HepG2 (cell line): ENCODE results near the gene RTBDN. TPM values are rescaled to one million over a fixed set of nuclear protein-coding genes. Genes with fewer than 3 reads are reported as not detected.

Experiments used
- ATF2 ChIP-seq: sonication (generic); formaldehyde crosslinking; IDR thresholded peaks from 2 replicates; pipeline ENCODE4 v1.4.0; 2020; ENCODE audit warnings: missing genetic modification reagents
- GFI1 ChIP-seq: sonication (generic); formaldehyde crosslinking; IDR thresholded peaks from 2 replicates; pipeline ENCODE4 v1.5.0; 2020; ENCODE audit warnings: missing genetic modification reagents, mild to moderate bottlenecking, borderline replicate concordance
- RBM39 ChIP-seq: fragments of 200-400 bp; formaldehyde crosslinking; IDR thresholded peaks from one replicate; pipeline ENCODE4 v1.6.1; 2018; ENCODE audit warnings: antibody characterized with exemption, mild to moderate bottlenecking, low read depth, low read length; ENCODE audit not compliant: poor library complexity, severe bottlenecking
- SALL2 ChIP-seq: sonication (generic); formaldehyde crosslinking; IDR thresholded peaks from 2 replicates; pipeline ENCODE4 v1.8.1; 2023; ENCODE audit warnings: mild to moderate bottlenecking, missing genetic modification reagents, inconsistent platforms
- SOX13 ChIP-seq, 3 experiments: fragments of 450-650 bp in 1 of 3; sonication (generic) in 1 of 3; formaldehyde crosslinking in 1 of 3; IDR thresholded peaks in 2 of 3; conservative IDR thresholded peaks in 1 of 3; 2 replicates each; pipeline versions ENCODE4 v1.5.0 to v1.6.1; 2016 to 2020; ENCODE audit warnings: antibody characterized with exemption in 1 of 3, mild to moderate bottlenecking in 1 of 3, missing compliant biosample characterization in 1 of 3, missing genetic modification reagents in 1 of 3, moderate library complexity in 1 of 3
- U2AF1 ChIP-seq: fragments of 200-400 bp; formaldehyde crosslinking; optimal IDR thresholded peaks from 2 replicates; pipeline ENCODE3; 2017; ENCODE audit warnings: mild to moderate bottlenecking, low read depth, low read length
- ZFYVE20 ChIP-seq: sonication (generic); formaldehyde crosslinking; IDR thresholded peaks from 2 replicates; pipeline ENCODE4 v1.8.0; 2023; ENCODE audit warnings: low read depth, mild to moderate bottlenecking, moderate library complexity, missing genetic modification reagents, borderline replicate concordance
- ZKSCAN5 ChIP-seq: sonication (generic); formaldehyde crosslinking; IDR thresholded peaks from 2 replicates; pipeline ENCODE4 v1.5.1; 2020; ENCODE audit warnings: mild to moderate bottlenecking, missing genetic modification reagents
- ZMAT3 ChIP-seq: sonication (generic); formaldehyde crosslinking; conservative IDR thresholded peaks from 2 replicates; pipeline ENCODE4 v1.7.0; 2021; ENCODE audit warnings: missing genetic modification reagents
- ZNF451 ChIP-seq: sonication (generic); formaldehyde crosslinking; IDR thresholded peaks from 2 replicates; pipeline ENCODE4 v1.5.0; 2020; ENCODE audit warnings: mild to moderate bottlenecking, missing genetic modification reagents
- ZNF609 ChIP-seq: sonication (generic); formaldehyde crosslinking; IDR thresholded peaks from 2 replicates; pipeline ENCODE4 v1.4.0; 2020; ENCODE audit warnings: mild to moderate bottlenecking, missing genetic modification reagents, borderline replicate concordance
- ZNF710 ChIP-seq: sonication (generic); formaldehyde crosslinking; IDR thresholded peaks from 2 replicates; pipeline ENCODE4 v1.5.0; 2020; ENCODE audit warnings: mild to moderate bottlenecking, missing genetic modification reagents, borderline replicate concordance
- ZSCAN12 ChIP-seq: sonication (generic); formaldehyde crosslinking; IDR thresholded peaks from 2 replicates; pipeline ENCODE4 v1.9.0; 2021; ENCODE audit warnings: mild to moderate bottlenecking, missing genetic modification reagents
- polyA plus RNA-seq, 8 experiments: library from polyadenylated mRNA; depleted of rRNA in 3 of 8; stranded (reverse) in 7 of 8; unstranded in 1 of 8; fragments of >200 nt; fragmentation: Illumina TruSeq in 4 of 8; extraction: Trizol in 4 of 8; gene quantifications; 2 replicates each; pipeline versions ENCODE4 v1.2.1 to v1.2.3, GENCODE V29; 2011 to 2016; ENCODE audit warnings: low read depth in 4 of 8, missing spikeins in 1 of 8, mixed read lengths in 1 of 8; ENCODE audit not compliant: insufficient read depth in 1 of 8
- total RNA-seq, 5 experiments: library from RNA; depleted of rRNA; stranded (reverse); fragments of >200 nt; fragmentation: Illumina TruSeq; extraction: Trizol; gene quantifications; 2 replicates each; pipeline ENCODE4 v1.2.3, GENCODE V29; 2016; ENCODE audit warnings: low read depth in 1 of 5
- TF ChIP-seq, protein P1 (sequence below): sonication (generic); formaldehyde crosslinking; IDR thresholded peaks from 2 replicates; pipeline ENCODE4 v1.4.0; 2020; ENCODE audit warnings: missing genetic modification reagents
- TF ChIP-seq, protein P2 (sequence below): conservative IDR thresholded peaks from 2 replicates; pipeline ENCODE4 v1.6.1; 2018; ENCODE audit warnings: missing genetic modification reagents

The RTBDN gene
- total and polyA plus RNA-seq, 2 of the 13 experiments (the other 11 are each of a cell fraction or from before 2014, with no cell fraction given), result 0.27 to 0.48 TPM

GRCh38 chr19:12789904-12790619 is 44.3 kb downstream of the RTBDN start (continued):
- TF ChIP-seq ZNF609, result no peak
- TF ChIP-seq ATF2 (CRISPR knock-in tag), result peak; percentile 40; the same call in 1 of the 2 replicates
- no peak for TF ChIP-seq SOX13 (IDR thresholded peaks at IDR 0.05)
- peak in 1 of 2 experiments; percentile 36; a peak in 1 of 4 replicates for TF ChIP-seq SOX13 (CRISPR knock-in tag; conservative IDR thresholded peaks at IDR 0.05 in 1 of 2, IDR thresholded peaks at IDR 0.05 in 1 of 2)
- TF ChIP-seq SALL2 (CRISPR knock-in tag), result no peak
- TF ChIP-seq, protein P1, sequence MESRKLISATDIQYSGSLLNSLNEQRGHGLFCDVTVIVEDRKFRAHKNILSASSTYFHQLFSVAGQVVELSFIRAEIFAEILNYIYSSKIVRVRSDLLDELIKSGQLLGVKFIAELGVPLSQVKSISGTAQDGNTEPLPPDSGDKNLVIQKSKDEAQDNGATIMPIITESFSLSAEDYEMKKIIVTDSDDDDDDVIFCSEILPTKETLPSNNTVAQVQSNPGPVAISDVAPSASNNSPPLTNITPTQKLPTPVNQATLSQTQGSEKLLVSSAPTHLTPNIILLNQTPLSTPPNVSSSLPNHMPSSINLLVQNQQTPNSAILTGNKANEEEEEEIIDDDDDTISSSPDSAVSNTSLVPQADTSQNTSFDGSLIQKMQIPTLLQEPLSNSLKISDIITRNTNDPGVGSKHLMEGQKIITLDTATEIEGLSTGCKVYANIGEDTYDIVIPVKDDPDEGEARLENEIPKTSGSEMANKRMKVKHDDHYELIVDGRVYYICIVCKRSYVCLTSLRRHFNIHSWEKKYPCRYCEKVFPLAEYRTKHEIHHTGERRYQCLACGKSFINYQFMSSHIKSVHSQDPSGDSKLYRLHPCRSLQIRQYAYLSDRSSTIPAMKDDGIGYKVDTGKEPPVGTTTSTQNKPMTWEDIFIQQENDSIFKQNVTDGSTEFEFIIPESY (CRISPR knock-in tag), result no peak; the same call in 1 of the 2 replicates
- TF ChIP-seq U2AF1, result no peak
- TF ChIP-seq ZKSCAN5, result no peak
- peak; percentile 75; the same call in 1 of the 2 replicates for TF ChIP-seq ZMAT3 (CRISPR knock-in tag)
- TF ChIP-seq RBM39, result peak; percentile 66
- 0 out of 2 replicates have a peak, but pooled peaks have one; percentile 37 for TF ChIP-seq ZFYVE20 (CRISPR knock-in tag)
- TF ChIP-seq ZSCAN12, result no peak
- no peak; the same call in 1 of the 2 replicates for TF ChIP-seq ZNF451 (CRISPR knock-in tag)
- TF ChIP-seq ZNF710 (CRISPR knock-in tag), result no peak
- no peak for TF ChIP-seq GFI1 (CRISPR knock-in tag)
- TF ChIP-seq, protein P2, sequence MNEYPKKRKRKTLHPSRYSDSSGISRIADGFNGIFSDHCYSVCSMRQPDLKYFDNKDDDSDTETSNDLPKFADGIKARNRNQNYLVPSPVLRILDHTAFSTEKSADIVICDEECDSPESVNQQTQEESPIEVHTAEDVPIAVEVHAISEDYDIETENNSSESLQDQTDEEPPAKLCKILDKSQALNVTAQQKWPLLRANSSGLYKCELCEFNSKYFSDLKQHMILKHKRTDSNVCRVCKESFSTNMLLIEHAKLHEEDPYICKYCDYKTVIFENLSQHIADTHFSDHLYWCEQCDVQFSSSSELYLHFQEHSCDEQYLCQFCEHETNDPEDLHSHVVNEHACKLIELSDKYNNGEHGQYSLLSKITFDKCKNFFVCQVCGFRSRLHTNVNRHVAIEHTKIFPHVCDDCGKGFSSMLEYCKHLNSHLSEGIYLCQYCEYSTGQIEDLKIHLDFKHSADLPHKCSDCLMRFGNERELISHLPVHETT (CRISPR knock-in tag), result peak; percentile 54; the same call in 1 of the 2 replicates
